ENCODE results near the gene ZNF550. TPM values are rescaled to one million over a fixed set of nuclear protein-coding genes. Genes with fewer than 3 reads are reported as not detected.

ZNF550 gene
- total and polyA plus RNA-seq, 2 of the 13 experiments (the other 11 are each of a cell fraction or from before 2014, with no cell fraction given) = 8.6 to 9.1 TPM

GRCh38 chr19:57559404-57560025 is at the start of gene ZNF550 (continued):
- TF ChIP-seq SNAPC4 (CRISPR knock-in tag; IDR thresholded peaks at IDR 0.05) (no peak), ZSCAN9 (CRISPR knock-in tag; IDR thresholded peaks at IDR 0.05; ENCODE audit: borderline replicate concordance) (no peak), ATF1 (CRISPR knock-in tag; IDR thresholded peaks at IDR 0.05) (peak; percentile 87), ZBTB43 (CRISPR knock-in tag; conservative IDR thresholded peaks at IDR 0.05) (no peak), ATF7-NPFF (CRISPR knock-in tag; IDR thresholded peaks at IDR 0.05; ENCODE audit: low read depth) (0 out of 2 replicates have a peak, but pooled peaks have one; percentile 56), ASH2L (IDR thresholded peaks at IDR 0.05; ENCODE audit: insufficient read length, low read depth, low read length) (peak; percentile 63), CENPX (CRISPR knock-in tag; IDR thresholded peaks at IDR 0.05) (no peak), MIXL1 (CRISPR knock-in tag; IDR thresholded peaks at IDR 0.05) (no peak), ZNF782 (CRISPR knock-in tag; IDR thresholded peaks at IDR 0.05; ENCODE audit: borderline replicate concordance) (no peak), ZFX (CRISPR knock-in tag; IDR thresholded peaks at IDR 0.05; ENCODE audit: low read depth) (peak; percentile 83), ZNF75D (CRISPR knock-in tag; IDR thresholded peaks at IDR 0.05; ENCODE audit: borderline replicate concordance) (no peak), TFDP2 (CRISPR knock-in tag; IDR thresholded peaks at IDR 0.05) (no peak), NKX3-1 (CRISPR knock-in tag; IDR thresholded peaks at IDR 0.05) (no peak), ADNP (CRISPR knock-in tag; IDR thresholded peaks at IDR 0.05) (no peak), ZUFSP (CRISPR knock-in tag; IDR thresholded peaks at IDR 0.05; ENCODE audit: borderline replicate concordance) (no peak), HMG20A (CRISPR knock-in tag; IDR thresholded peaks at IDR 0.05; ENCODE audit: borderline replicate concordance) (no peak), ZNF558 (CRISPR knock-in tag; IDR thresholded peaks at IDR 0.05; ENCODE audit: borderline replicate concordance) (0 out of 2 replicates have a peak, but pooled peaks have one; percentile 41), RORA (CRISPR knock-in tag; IDR thresholded peaks at IDR 0.05) (no peak), ZBTB1 (CRISPR knock-in tag; IDR thresholded peaks at IDR 0.05; ENCODE audit: borderline replicate concordance) (no peak), TAF1 (CRISPR knock-in tag; IDR thresholded peaks at IDR 0.05) (peak; percentile 81), ZNF576 (CRISPR knock-in tag; IDR thresholded peaks at IDR 0.05) (peak; percentile 47; the same call in 1 of the 2 replicates)

All from HepG2 (cell line).